ENCODE results near the gene ZNF174.
A peak's percentile ranks its signal among the peaks of the same experiment; 100 is the strongest.

The ZNF174 gene

DNA sequence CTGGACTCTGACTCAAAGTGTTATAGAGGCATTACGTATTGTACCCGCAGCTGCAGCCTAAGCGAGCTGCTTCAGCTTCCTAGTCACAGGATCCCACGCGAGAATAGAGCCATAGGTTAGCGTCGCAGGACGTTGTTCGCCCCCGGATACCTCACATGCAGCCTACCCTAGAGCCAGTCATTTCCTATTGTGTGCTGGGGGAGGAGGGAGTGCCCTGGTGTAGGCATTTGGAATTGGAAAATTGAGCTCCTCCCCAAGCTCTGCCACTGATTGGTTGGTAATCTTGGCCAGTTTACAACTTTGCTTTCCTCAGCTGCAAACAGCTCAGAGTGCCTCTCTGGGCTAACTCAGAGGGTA, 43.0 kb downstream of the ZNF174 start:
- H3K27me3 ChIP-seq (replicated peaks; ENCODE audit: control insufficient read depth, insufficient read depth, low read length), result no peaks in the 10 kb centered on the region
- peaks cover 25% of the 10 kb centered on the region for H3K36me3 ChIP-seq (ENCODE audit: control insufficient read depth, insufficient read depth, low read length, severe bottlenecking)
- H3K4me1 ChIP-seq (ENCODE audit: control insufficient read depth, insufficient read depth, low read length), result peaks cover 10% of the 10 kb centered on the region
- H3K9ac ChIP-seq (ENCODE audit: low read length), result peak overlapping the region; percentile 91
- DNase-seq (ENCODE audit: low read depth), result peak; percentile 80
- H3K4me3 ChIP-seq (ENCODE audit: low read length), result peak overlapping the region; percentile 93
- H3K9me3 ChIP-seq (ENCODE audit: control insufficient read depth, low read length), result no peaks in the 10 kb centered on the region

DNA sequence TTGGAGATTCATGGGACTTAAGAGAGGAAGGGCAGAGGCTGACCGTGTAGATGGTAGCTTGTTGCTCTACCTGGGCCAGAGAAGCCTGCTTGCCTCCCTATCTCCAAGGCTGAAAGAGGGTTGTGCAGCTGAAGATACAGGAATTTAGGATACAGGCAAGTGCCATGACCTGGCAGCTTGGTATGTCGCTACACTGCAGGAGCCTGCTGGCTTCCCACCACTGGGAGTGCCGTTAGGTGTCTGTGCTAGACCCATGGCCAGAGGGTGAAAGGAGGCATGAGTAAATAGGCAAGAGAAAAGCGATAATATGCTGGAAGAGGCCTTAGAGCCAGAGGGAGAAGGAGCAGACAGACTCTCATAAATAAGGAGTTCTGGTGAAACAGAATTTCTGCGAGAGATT, 53.1 kb downstream of the ZNF174 start:
- DNase-seq (ENCODE audit: low read depth), result no peak
- H3K4me1 ChIP-seq (ENCODE audit: control insufficient read depth, insufficient read depth, low read length), result peaks cover 18% of the 10 kb centered on the region
- H3K27me3 ChIP-seq (replicated peaks; ENCODE audit: control insufficient read depth, insufficient read depth, low read length), result no peaks in the 10 kb centered on the region
- H3K9me3 ChIP-seq (ENCODE audit: control insufficient read depth, low read length), result no peaks in the 10 kb centered on the region
- peaks cover 9% of the 10 kb centered on the region for H3K36me3 ChIP-seq (ENCODE audit: control insufficient read depth, insufficient read depth, low read length, severe bottlenecking)
- no peak overlapping the region for H3K9ac ChIP-seq (ENCODE audit: low read length)
- no peak overlapping the region for H3K4me3 ChIP-seq (ENCODE audit: low read length)

DNA sequence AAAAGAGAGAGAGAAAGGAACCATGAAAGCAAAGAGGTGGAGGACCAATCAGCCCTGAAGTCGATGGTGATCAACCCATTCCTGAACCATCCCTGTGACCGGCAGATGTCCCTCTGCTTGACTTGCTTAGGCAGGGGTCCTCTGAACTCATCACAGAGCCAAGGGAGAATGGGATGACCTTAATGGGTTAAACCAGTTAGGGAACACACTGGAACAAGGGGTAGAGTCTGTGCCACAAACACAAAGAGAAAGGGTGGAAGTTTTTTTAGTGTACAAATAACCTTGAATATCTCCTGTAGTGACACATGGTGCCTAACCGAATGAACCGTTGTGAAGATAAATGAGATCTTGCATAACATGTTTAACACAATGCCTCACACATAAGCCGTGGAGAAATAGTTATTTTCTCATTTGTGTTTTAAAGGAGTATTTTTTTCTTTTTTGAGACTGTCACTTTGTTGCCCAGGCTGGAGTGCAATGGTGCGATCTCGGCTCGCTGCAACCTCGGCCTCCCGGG, 53.7 kb downstream of the ZNF174 start:
- no peaks in the 10 kb centered on the region for H3K27me3 ChIP-seq (replicated peaks; ENCODE audit: control insufficient read depth, insufficient read depth, low read length)
- H3K9ac ChIP-seq (ENCODE audit: low read length), result no peak overlapping the region
- H3K36me3 ChIP-seq (ENCODE audit: control insufficient read depth, insufficient read depth, low read length, severe bottlenecking), result peaks cover 9% of the 10 kb centered on the region
- no peak overlapping the region for H3K4me3 ChIP-seq (ENCODE audit: low read length)
- H3K9me3 ChIP-seq (ENCODE audit: control insufficient read depth, low read length), result no peaks in the 10 kb centered on the region
- DNase-seq (ENCODE audit: low read depth), result no peak
- peaks cover 24% of the 10 kb centered on the region for H3K4me1 ChIP-seq (ENCODE audit: control insufficient read depth, insufficient read depth, low read length)

DNA sequence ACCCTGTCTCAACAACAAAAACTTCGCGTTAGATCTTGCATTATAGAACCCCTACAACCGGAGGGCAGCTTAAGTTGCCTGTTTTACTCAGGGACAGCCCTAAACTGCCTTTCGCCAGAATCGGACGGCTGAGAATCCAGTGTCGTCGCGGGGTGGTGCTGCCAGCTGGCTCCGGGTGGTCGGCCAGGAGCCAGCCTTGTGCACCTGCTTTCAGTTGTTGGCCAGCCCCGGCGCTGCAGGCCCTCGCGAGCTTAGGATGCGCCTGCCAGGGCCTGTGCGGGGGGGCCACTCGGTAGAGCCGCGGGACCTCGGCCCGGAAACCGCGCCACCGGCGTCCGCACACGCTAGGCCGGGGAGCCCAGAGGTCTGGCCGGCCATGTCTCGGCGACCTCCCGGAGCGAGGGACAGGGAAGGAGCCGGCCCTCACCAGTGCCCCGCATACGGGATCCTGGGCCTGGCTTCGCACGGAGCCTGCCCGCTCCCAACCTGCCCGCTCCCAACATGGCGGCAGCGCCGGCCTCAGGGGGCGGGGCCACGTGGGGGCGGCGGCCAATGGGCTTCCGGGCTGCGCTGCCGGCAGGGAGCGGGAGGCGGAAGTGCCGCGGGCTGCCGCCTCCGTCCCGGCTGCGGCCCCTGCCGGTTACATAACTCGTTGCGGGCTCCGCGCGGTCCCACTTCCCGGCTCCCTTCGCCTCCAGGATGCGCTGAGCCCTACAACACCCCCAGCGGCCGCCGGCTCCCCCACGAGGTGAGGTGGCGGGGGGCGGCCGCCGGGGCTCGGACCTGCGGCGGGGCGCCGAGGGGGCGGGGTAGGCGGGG, 56.6 kb downstream of the ZNF174 start:
- Histone ChIP-seq H3K9ac (ENCODE audit: low read length) (peak overlapping the region; percentile 98), H3K9me3 (ENCODE audit: control insufficient read depth, low read length) (no peaks in the 10 kb centered on the region), H3K4me1 (ENCODE audit: control insufficient read depth, insufficient read depth, low read length) (peaks cover 44% of the 10 kb centered on the region), H3K27me3 (replicated peaks; ENCODE audit: control insufficient read depth, insufficient read depth, low read length) (no peaks in the 10 kb centered on the region), H3K36me3 (ENCODE audit: control insufficient read depth, insufficient read depth, low read length, severe bottlenecking) (no peaks in the 10 kb centered on the region), H3K4me3 (ENCODE audit: low read length) (peak overlapping the region; percentile 88)
- peak; percentile 96 for DNase-seq (ENCODE audit: low read depth)

DNA sequence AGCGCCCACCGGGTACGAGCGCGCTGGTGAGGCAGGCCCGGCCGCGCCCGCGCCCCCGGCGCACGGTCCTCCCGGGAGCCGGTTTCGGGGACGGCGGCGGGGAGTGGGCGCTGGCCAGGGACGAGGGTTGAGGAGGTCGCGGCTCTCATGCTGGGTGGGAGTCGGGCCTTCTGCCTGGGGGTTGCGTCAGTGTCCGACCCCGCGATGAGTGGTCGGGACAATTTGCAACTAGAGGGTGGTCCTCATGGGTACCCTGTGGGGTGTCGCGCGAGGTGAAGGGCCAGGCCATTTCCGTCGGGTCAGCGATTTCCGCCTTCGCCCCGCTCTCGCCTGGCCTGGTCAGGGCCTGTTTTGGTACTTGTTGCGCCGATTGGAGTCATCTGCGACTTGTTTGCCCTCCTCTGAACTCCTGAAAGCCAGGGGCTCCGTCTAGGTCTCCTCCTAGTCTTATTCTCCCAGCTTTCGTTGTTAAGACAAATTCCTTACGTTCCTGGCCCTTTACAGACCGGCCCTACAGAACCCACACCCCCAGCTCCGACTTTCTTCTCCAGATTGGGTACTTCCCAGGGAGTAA, 57.4 kb downstream of the ZNF174 start:
- Histone ChIP-seq H3K4me3 (ENCODE audit: low read length) (peak overlapping the region; percentile 88), H3K36me3 (ENCODE audit: control insufficient read depth, insufficient read depth, low read length, severe bottlenecking) (no peaks in the 10 kb centered on the region), H3K9me3 (ENCODE audit: control insufficient read depth, low read length) (no peaks in the 10 kb centered on the region), H3K27me3 (replicated peaks; ENCODE audit: control insufficient read depth, insufficient read depth, low read length) (no peaks in the 10 kb centered on the region), H3K9ac (ENCODE audit: low read length) (peak overlapping the region; percentile 98), H3K4me1 (ENCODE audit: control insufficient read depth, insufficient read depth, low read length) (peaks cover 45% of the 10 kb centered on the region)
- DNase-seq (ENCODE audit: low read depth), result peak; percentile 73

DNA sequence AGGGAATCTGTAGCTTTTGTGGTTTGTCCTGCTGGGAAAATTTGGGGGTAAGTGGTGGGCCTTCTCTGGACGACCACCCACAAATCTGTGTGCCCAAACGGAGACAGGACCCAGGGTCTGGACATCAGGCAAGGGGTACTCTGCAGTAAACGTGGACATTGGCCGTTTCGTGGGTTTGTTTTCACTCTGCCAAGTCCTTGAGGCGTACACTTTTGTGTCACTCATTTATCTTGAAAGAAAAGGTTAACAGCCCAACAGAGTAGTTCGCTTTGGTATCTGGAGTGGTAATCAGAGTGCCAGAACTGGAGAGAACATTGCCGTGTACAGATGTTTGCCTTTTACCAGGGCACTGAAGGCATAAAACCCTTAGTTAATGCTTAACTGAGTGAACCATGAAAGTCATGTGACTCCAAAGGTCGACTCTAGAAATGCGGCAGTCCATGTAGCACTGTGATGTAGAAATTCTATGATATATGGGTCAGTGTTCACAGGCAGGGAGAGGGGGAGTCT, 57.9 kb downstream of the ZNF174 start:
- no peaks in the 10 kb centered on the region for H3K36me3 ChIP-seq (ENCODE audit: control insufficient read depth, insufficient read depth, low read length, severe bottlenecking)
- DNase-seq (ENCODE audit: low read depth), result peak; percentile 60
- H3K27me3 ChIP-seq (replicated peaks; ENCODE audit: control insufficient read depth, insufficient read depth, low read length), result no peaks in the 10 kb centered on the region
- H3K9ac ChIP-seq (ENCODE audit: low read length), result peak overlapping the region; percentile 98
- no peaks in the 10 kb centered on the region for H3K9me3 ChIP-seq (ENCODE audit: control insufficient read depth, low read length)
- H3K4me3 ChIP-seq (ENCODE audit: low read length), result peak overlapping the region; percentile 88
- peaks cover 45% of the 10 kb centered on the region for H3K4me1 ChIP-seq (ENCODE audit: control insufficient read depth, insufficient read depth, low read length)
